Urinary bladder (tissue), 4 donors: ENCODE results near the gene WASHC2C. TPM values are rescaled to one million over a fixed set of nuclear protein-coding genes. Genes with fewer than 3 reads are reported as not detected.
"Not testable (repeated sequence)": the region's sequence is repeated elsewhere in the genome, so short reads cannot be mapped to it uniquely, and the experiment has no call there.

Experiments used
- DNase-seq: peaks from one replicate; pipeline ENCODE4 v3.0.0-alpha.2; 2015; ENCODE audit errors: extremely low spot score
- H3K27ac ChIP-seq: one replicate; pipeline ENCODE4 v1.5.1; 2013; ENCODE audit warnings: low read depth, mild to moderate bottlenecking, moderate library complexity
- H3K36me3 ChIP-seq: one replicate; pipeline ENCODE4 v1.6.1; 2013; ENCODE audit warnings: mild to moderate bottlenecking, moderate library complexity; ENCODE audit not compliant: insufficient read depth
- H3K4me1 ChIP-seq: one replicate; pipeline ENCODE4 v1.6.1; 2013; ENCODE audit warnings: mild to moderate bottlenecking, moderate library complexity; ENCODE audit not compliant: insufficient read depth
- H3K4me3 ChIP-seq: one replicate; pipeline ENCODE4 v1.5.1; 2013; ENCODE audit warnings: low read depth, low read length
- WGBS: extraction: QIAGEN DNeasy Blood & Tissue Kit; methylation state at CpG from one replicate; pipeline ENCODE4 v1.1.7; 2013; 5-methylcytosine and 5-hydroxymethylcytosine counted together
- polyA plus RNA-seq: library from polyadenylated mRNA; stranded (reverse); fragments of 200-250 nt; gene quantifications from one replicate; pipeline ENCODE4 v1.2.3, GENCODE V29; 2013
- total RNA-seq: library from RNA; depleted of rRNA; stranded (reverse); fragments of >200 nt; gene quantifications from one replicate; pipeline ENCODE4 v1.2.3, GENCODE V29; 2014
- donor health status: healthy with polysubstance abuse.
- donor health status: healthy.

Gene WASHC2C
- total and polyA plus RNA-seq, 2 donors: 27.1 to 41.7 TPM

GRCh38 chr10:45752210-45752609 lies 25.1 kb downstream of the WASHC2C start:
- not testable (repeated sequence) for H3K4me1 ChIP-seq, H3K4me3 ChIP-seq, DNase-seq, H3K36me3 ChIP-seq, H3K27ac ChIP-seq
- 85% methylated on average over 4 of the region's 5 CpGs for WGBS

- not testable (repeated sequence) for H3K4me3 ChIP-seq, H3K4me1 ChIP-seq, DNase-seq, H3K36me3 ChIP-seq, H3K27ac ChIP-seq
- WGBS: 94% methylated on average over 7 of the region's 7 CpGs
These were observed 27.0 kb downstream of the WASHC2C start for GRCh38 chr10:45753979-45754495.

- H3K36me3 ChIP-seq, H3K4me3 ChIP-seq, DNase-seq, H3K4me1 ChIP-seq, H3K27ac ChIP-seq: not testable (repeated sequence)
- WGBS: 94% methylated on average over 3 of the region's 5 CpGs
These were observed 28.0 kb downstream of the WASHC2C start for GRCh38 chr10:45755083-45755482.

GRCh38 chr10:45756065-45756464 lies 29.0 kb downstream of the WASHC2C start:
- not testable (repeated sequence) for H3K4me3 ChIP-seq, H3K27ac ChIP-seq, H3K36me3 ChIP-seq, H3K4me1 ChIP-seq, DNase-seq
- 100% methylated on average over 1 of the region's 3 CpGs for WGBS

GRCh38 chr10:45757661-45758396 lies 30.8 kb downstream of the WASHC2C start:
- H3K27ac ChIP-seq, H3K4me1 ChIP-seq, DNase-seq, H3K4me3 ChIP-seq, H3K36me3 ChIP-seq: not testable (repeated sequence)
- 90% methylated on average over 8 of the region's 8 CpGs for WGBS

- not testable (repeated sequence) for H3K27ac ChIP-seq, H3K4me3 ChIP-seq, H3K4me1 ChIP-seq, H3K36me3 ChIP-seq, DNase-seq
- WGBS: 84% methylated on average over 6 of the region's 6 CpGs
These were observed 34.6 kb downstream of the WASHC2C start for GRCh38 chr10:45761622-45762021.

GRCh38 chr10:45763037-45763436 lies 36.0 kb downstream of the WASHC2C start:
- WGBS: 94% methylated on average over 2 of the region's 3 CpGs
- not testable (repeated sequence) for H3K4me1 ChIP-seq, DNase-seq, H3K36me3 ChIP-seq, H3K4me3 ChIP-seq, H3K27ac ChIP-seq

GRCh38 chr10:45768334-45768733 lies 41.3 kb downstream of the WASHC2C start:
- H3K4me1 ChIP-seq, H3K4me3 ChIP-seq, DNase-seq, H3K27ac ChIP-seq, H3K36me3 ChIP-seq: not testable (repeated sequence)
- 96% methylated on average over 3 of the region's 4 CpGs for WGBS

GRCh38 chr10:45771757-45772461 lies 44.8 kb downstream of the WASHC2C start:
- not testable (repeated sequence) for DNase-seq

GRCh38 chr10:45786217-45786616 lies 59.2 kb downstream of the WASHC2C start:
- not testable (repeated sequence) for H3K36me3 ChIP-seq, H3K4me3 ChIP-seq, DNase-seq, H3K27ac ChIP-seq, H3K4me1 ChIP-seq
- WGBS: 56% methylated on average over 1 of the region's 1 CpG

More at GRCh38 chr10:45771757-45772461, 44.8 kb downstream of the WASHC2C start:
- not testable (repeated sequence) for H3K27ac ChIP-seq, H3K4me3 ChIP-seq, H3K4me1 ChIP-seq, H3K36me3 ChIP-seq
- 94% methylated on average over 5 of the region's 7 CpGs for WGBS

- not testable (repeated sequence) for H3K4me1 ChIP-seq, DNase-seq, H3K27ac ChIP-seq, H3K36me3 ChIP-seq, H3K4me3 ChIP-seq
- 67% methylated on average over 2 of the region's 5 CpGs for WGBS
These were observed 60.2 kb downstream of the WASHC2C start for GRCh38 chr10:45787212-45787741.

GRCh38 chr10:45789991-45790390 lies 62.9 kb downstream of the WASHC2C start:
- not testable (repeated sequence) for H3K27ac ChIP-seq, H3K36me3 ChIP-seq, DNase-seq, H3K4me3 ChIP-seq, H3K4me1 ChIP-seq
- 96% methylated on average over 8 of the region's 8 CpGs for WGBS

- H3K27ac ChIP-seq, H3K4me1 ChIP-seq, H3K4me3 ChIP-seq, DNase-seq, H3K36me3 ChIP-seq: not testable (repeated sequence)
- 89% methylated on average over 6 of the region's 6 CpGs for WGBS
These were observed 63.8 kb downstream of the WASHC2C start for GRCh38 chr10:45790694-45791426.
